Keratinocyte (primary cell): ENCODE data around the gene LRRC71.

ENCODE experiments used
- EZH2 ChIP-seq: IDR thresholded peaks from one replicate; pipeline ENCODE4 v1.6.1; 2012; ENCODE audit warnings: inconsistent platforms, mild to moderate bottlenecking, low read length, moderate library complexity
- TF ChIP-seq, protein P1 (sequence below), 3 experiments: IDR thresholded peaks in 1 of 3; conservative IDR thresholded peaks in 1 of 3; optimal IDR thresholded peaks in 1 of 3; 2 replicates in 2 of 3; 3 replicates in 1 of 3; pipeline versions ENCODE3 to v1.5.1; 2011; ENCODE audit warnings: low read length in 3 of 3, mild to moderate bottlenecking in 3 of 3, moderate library complexity in 2 of 3, control low read depth in 1 of 3, inconsistent platforms in 1 of 3; ENCODE audit not compliant: insufficient read depth in 2 of 3; ENCODE audit errors: extremely low read depth in 1 of 3

DNA sequence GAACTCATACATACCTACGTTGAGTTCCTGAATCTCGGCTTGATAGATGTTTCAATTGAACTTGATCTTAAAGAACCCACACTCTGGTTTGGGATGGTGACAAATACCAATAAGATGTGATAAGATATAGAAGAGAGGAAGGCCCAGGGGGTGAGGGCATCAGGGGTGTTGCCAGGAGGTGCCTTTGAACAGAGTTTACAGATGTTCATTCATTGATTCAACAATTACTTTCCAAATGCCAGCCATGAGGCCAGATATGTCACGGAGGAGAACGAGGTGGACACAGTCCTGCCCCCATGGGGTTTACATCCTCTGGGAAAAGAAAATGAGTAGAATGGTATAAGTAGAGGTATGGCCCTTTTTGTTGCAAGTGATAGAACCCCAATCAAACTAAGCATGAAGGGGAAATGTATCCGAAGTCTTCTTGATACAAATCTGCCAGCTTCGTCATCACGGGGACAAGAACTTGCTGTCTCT, 659 bp downstream of the LRRC71 start:
- TF ChIP-seq, protein P1, sequence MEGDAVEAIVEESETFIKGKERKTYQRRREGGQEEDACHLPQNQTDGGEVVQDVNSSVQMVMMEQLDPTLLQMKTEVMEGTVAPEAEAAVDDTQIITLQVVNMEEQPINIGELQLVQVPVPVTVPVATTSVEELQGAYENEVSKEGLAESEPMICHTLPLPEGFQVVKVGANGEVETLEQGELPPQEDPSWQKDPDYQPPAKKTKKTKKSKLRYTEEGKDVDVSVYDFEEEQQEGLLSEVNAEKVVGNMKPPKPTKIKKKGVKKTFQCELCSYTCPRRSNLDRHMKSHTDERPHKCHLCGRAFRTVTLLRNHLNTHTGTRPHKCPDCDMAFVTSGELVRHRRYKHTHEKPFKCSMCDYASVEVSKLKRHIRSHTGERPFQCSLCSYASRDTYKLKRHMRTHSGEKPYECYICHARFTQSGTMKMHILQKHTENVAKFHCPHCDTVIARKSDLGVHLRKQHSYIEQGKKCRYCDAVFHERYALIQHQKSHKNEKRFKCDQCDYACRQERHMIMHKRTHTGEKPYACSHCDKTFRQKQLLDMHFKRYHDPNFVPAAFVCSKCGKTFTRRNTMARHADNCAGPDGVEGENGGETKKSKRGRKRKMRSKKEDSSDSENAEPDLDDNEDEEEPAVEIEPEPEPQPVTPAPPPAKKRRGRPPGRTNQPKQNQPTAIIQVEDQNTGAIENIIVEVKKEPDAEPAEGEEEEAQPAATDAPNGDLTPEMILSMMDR (optimal IDR thresholded peaks at IDR 0.05 in 1 of 3, IDR thresholded peaks at IDR 0.05 in 1 of 3, conservative IDR thresholded peaks at IDR 0.05 in 1 of 3; ENCODE audit: extremely low read depth in 1 of 3, insufficient read depth in 2 of 3, low read length in 3 of 3) = no peak
- no peak for TF ChIP-seq EZH2
